Left hindlimb (tissue), 1 donor: Measurements from ENCODE around the gene KCNQ1OT1.
A peak's percentile ranks its signal among the peaks of the same experiment; 100 is the strongest.

ENCODE experiments used
- DNase-seq: peaks from one replicate; pipeline ENCODE4 v3.0.0-alpha.2; 2018

Gene KCNQ1OT1

DNA sequence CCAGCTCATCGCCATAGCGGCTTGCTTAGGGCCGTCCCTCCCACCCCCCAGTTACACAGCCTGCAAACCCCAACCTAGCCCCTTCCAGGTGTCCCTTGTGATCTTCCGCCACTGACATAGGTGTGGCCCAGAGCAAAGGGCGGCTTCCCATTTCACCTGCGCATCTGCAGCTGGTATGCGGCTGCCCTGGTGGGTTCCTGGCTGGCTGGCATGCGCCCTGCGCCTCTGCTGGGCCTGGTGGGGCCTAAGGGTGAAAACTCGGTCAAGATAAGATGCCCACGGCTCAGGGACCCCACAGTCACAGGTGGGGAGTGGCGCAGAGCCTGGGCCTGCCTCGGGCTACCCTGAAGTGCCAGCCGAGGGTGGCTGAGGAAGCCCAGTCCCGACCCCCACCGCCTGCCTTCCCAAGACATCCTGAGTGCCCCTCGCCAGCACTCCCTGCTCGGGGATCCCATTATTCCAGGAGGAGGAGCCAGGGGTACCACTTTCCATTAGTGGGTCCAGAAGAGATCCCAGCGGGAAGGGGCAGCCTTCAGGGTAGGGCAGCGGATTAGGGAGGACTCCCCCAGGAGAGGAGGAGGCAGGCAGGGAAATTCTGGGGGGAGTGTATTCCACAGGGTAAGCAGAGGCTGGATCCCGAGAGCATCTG, 36.9 kb upstream of the KCNQ1OT1 start:
- no peak for DNase-seq

DNA sequence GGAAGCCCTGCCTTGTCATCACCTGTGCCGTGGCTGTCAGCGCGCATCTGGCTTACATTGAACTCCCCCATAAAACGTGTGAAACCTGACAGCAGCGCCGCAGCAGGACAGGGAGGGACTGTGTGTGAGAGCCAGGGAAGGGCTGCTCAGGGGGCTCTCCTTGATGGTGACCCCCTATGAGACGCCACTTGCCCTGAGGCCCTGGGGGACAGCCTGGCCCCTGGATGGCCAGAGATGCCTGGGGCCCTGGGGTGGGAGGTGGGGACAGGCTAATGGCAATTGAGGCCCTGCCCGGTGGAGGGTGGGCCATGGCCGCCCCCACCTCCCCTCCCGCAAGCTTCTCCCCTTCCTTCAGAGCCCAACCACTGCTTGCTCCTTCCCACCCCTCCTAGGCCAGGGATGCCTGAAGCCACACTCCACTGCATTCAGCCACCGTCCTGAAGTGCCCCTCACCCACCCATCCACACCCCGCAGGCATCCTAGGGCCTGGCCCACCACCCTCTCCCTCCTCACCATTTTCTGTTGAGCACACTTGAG, 35.3 kb upstream of the KCNQ1OT1 start:
- no peak for DNase-seq

DNA sequence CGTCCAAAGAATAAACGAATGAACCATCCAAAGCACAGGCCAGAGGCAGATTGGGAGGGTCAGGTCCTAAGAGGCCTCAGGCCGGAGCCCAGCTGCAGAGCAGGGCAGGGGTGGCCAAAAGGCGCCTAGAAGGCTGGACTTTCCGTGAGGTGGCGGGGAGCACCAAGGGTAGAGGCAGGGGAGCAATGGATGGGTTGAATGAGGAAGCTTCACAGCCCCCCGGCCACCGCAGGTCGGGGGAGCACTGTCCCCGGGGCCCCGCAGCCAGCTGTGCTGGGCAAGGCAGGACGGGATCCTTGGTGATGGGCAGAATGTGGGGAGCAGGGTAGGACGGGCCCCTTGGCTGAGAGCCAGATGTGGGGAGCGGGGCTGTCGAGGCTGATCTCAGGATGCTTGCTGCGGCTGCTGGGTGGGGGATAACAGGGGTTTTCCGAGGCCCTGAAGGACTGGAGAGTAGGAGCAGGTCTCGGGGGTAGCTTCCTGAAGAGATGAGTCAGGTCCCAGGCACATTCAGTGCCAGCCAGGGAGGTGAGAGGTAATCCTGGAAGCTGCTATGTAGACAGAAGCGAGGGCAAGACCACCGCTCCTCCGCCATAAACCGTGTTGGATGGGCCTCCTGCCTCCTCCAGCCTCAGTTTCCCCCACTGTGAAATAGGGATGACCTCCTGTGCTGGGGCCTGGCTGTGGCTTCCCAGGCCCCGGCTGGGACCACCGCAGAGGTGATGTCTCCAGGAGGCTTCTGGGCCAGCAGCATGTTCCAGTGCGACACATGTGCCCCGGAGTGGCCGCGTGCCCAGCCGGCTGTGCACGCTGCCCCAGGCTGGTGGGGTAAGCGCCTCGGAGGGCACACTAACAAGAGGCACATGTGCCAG, 34.6 kb upstream of the KCNQ1OT1 start:
- peak; percentile 29 for DNase-seq

DNA sequence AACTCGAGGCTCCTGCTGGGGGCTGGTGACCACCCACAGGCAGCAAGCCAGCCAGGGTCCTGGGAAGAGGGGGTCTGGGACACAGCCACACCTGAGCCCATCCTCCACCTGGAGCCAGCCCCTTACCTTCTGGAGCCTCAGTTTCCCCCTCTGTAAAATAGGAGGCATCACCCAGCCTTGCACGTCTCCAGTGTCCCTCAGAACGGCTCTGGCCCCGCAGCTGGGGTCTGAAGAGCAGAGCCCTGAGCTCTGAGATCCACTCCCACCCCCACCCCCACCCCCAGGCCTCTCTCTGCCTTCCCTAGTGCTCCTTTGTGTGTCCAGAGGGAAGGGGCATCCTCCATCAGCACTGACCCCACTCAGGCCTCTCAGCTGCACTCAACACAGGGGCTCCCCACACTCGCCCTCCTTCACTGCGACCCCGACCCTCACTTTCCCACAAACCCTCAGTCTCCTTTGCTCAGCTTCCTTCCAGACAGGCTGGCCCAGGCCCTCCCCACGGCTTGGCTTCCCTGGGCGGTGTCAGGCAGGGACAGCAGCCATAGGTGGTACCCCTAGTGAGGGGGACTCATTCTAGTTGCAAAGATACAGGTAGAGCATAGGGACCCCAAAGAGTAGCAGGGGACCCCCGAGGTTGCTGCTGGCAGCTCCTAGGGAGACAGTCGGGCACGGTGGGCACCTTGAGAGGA, 33.3 kb upstream of the KCNQ1OT1 start:
- DNase-seq = peak; percentile 16

- DNase-seq = peak; percentile 33
Measured at GRCh38 chr11:2732261-2732939, 32.6 kb upstream of the KCNQ1OT1 start.

DNA sequence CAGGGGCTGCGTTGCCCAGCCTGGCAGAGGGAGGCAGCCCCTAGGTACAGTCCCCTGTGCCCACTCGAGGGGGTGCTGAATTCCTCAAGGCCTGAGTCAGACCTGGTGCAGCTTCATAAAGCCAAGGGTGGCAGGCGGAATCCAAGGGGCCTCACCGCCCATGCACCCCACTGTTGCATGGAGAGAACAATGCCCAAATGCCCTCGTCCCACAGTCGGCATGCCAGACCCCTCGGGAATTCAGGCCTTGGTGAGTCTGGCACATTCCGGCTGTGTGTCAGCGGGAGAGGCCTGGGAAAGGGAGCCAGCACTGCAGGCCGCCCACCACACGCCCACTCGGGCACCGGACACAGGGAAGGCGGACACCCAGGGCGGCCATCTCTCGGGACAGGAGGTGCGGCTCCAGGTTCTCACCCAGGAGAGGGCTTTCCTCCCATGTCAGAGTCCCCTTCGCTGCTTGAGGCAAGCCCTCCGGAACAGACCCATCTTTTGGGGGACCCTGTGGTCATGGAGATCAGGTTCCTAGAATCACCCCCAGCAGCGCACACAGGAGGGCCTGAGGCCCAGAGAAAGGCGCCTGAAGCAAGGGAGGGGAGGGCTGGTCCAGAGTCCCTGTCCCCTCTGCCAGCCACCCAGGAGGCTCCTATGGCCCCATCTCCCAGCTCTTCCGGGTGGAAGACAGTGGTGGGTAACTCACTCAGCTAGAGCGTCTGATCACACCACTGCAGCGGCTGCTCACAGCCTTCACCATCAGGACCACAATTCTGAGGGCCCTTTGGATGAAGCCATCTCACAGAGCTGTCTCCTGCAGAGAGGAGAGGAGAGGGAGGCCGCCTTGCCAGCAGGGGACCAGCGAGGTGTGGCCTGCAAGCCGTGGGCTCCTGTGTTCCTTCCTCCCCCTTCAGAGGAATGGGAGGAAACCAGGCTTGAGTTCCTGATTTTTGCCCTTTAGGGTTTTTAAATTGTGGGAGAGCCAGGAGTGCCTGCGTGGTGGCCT, 31.6 kb upstream of the KCNQ1OT1 start:
- DNase-seq = no peak

DNA sequence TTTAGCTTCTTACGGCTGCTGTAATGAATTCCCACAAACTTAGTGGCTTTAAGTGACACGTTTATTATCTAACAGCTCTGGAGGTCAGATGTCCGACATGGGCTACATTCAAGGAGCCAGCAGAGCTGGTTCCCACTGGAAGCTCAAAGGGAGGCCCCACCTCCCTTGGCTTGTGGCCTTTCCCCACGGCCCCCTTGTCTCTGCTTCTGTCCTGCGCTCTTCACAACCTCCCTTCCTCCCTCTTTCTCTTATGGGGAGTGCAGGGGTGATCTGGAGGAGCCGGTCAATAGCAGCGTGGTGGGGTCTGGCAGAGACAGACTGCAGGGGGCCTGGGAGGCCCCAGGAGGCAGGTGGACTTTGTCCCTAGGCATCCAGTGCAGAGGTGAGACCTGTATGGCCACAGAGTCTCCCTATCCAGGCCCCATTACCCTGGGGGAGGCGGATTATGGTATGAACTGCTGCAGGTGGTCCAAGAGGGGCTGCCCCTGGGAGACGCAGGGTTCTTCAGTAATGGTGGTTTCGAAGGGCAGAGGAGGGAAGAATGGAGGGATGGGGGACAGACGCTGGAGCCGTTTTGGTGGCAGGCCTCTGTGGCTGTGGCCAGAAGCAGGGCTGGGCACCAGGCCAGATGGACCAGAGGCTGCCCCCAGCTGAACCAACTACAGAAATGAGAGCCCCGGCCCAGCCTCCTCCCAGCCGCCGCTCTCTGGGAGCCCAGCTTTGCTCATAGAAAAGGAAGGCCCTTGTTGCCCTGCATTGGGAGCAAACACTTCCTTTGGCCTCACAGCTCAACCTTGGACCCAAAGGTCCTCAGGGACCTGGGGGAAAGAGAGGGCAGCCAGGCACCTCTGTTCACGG, 30.7 kb upstream of the KCNQ1OT1 start:
- no peak for DNase-seq

DNA sequence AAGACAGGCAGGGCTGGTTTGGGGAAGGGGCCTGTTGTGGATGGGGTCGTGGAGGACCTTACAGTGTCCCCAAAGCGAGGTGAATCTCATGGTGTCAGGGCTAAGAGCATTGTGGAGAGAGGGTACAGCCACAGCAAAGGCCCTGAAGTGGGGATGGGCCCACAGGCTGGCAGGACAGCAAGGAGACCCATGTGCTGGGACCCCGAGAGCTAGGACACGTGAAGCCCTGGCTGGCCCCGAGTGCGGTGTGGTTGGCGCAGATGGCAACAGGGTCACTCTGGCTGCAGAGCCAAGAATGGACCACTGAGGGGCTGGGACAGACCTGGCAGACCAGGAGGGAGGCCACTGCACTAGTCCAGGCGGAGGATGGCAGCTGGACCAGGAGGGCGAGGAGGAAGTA, 30.0 kb upstream of the KCNQ1OT1 start:
- no peak for DNase-seq

- no peak for DNase-seq
Measured at GRCh38 chr11:2728663-2729332, 29.0 kb upstream of the KCNQ1OT1 start.

GRCh38 chr11:2728128-2728662, 28.4 kb upstream of the KCNQ1OT1 start:
- DNase-seq = no peak

GRCh38 chr11:2726964-2727363, 27.2 kb upstream of the KCNQ1OT1 start:
- DNase-seq = no peak

- peak; percentile 87 for DNase-seq
Measured at GRCh38 chr11:2725368-2726300, 25.8 kb upstream of the KCNQ1OT1 start.

DNA sequence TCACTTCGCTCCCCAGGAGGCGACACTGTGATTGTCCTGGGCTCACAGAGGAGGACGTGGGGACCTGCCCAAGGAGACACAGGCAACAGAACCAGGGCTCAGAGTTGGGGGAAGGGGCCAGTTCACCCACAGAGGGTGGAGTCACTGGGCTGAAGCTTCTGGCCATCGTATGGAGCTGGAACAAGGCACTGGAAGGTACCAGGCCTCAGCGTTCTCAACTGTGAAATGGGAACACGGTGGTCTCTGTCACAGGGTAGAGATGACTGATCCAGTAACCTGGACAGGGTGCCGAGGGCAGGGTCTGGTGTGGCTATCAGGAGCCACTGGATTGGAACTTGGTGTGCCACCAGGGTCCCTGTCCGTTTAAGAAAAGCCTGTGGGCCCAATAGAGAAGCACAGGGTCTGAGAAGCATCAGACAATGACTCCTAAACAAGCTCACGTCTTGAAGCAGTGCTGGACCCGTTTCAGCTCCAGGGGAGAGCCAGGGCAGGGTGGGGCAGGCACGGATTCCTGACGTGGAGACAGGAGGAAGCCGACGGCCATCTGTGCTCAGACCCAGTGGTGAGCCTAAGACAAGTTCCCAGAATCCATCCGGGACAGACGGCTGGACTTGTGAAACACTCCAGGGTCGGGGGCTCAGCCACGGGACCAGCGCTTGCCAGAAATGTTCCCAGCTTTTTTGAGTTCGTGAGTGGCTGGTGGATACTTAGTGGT, 25.0 kb upstream of the KCNQ1OT1 start:
- peak; percentile 76 for DNase-seq

DNA sequence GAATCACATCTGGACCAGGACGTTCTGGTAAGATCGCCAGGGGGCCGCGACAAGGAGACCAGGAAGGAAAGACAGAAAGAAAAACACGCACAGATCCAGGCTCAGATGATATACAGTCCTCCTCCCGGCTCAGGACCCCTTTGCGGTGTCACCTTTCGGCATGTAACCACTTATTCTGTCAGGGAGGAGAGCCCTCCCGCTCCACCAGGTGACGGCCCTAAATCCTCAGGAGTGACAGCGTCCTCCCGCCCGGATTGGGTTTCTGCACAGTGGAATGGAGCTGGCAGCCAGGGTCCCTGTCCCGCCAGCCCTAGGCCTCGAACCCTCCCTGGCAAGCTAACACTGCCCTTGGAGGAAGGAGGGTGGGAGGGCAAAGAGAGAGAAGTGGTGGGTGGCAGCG, 24.3 kb upstream of the KCNQ1OT1 start:
- DNase-seq = no peak

DNA sequence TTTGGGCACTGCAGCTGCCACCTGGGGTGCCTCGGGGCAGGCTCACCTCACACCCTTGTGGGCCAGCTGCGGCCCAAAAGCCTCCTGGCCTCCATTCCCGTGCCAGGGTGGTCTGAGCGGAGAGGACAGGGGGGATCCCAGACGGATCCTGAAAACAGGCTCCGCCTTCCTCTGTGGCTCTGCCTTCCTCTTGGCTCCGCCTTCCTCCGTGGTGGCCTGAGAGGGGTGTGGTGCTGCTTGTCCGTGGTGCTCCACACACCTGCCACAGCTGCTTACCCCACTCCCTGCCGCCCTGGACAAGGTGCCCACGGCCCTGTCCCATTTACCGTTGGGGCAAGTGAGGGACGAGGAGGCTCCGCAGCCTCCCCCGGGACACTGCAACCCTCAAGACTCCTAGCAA, 23.2 kb upstream of the KCNQ1OT1 start:
- no peak for DNase-seq

DNA sequence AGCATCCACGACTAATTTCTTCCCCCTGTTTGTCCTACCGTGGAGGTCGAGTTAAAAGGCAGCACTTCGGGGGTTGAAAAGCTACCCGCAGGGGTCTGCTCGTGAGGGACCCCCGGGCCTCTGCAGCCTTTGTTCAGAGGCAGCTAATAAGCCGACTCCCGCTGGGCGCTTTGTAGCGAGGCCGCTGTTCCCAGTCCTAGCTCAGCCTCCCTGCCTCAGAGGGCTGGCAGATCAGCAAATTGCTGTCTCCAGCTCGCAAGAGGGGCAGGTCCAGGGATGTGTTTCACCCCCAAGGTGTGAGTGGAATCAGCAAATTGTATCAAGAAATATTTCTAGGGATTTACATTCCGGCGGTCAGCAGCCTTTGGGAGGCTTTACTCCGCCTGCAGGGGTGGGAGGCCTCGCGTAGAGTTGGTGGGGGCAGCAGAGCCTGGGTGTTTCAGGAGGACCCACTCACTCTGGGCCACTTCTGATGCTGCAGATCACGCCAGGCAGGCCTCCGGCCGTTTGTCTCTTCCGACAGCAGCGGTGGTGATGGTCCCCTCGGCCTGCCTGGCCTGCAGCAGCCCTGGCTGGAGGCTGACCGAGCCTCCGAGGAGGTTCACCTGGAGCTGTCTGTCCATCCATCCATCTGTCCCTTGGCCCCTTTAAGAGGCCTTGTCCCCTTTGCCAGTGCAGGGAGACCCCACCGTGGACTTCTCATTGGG, 21.6 kb upstream of the KCNQ1OT1 start:
- DNase-seq = no peak
